HG03097 (cell line): Measurements from ENCODE around the gene GNG12.

Source experiments
- ATAC-seq: cut with Tn5 transposase; IDR thresholded peaks from one replicate; pipeline ENCODE4 v1.9.1; 2021; ENCODE audit not compliant: unreplicated experiment, low FRiP score

Gene GNG12

DNA sequence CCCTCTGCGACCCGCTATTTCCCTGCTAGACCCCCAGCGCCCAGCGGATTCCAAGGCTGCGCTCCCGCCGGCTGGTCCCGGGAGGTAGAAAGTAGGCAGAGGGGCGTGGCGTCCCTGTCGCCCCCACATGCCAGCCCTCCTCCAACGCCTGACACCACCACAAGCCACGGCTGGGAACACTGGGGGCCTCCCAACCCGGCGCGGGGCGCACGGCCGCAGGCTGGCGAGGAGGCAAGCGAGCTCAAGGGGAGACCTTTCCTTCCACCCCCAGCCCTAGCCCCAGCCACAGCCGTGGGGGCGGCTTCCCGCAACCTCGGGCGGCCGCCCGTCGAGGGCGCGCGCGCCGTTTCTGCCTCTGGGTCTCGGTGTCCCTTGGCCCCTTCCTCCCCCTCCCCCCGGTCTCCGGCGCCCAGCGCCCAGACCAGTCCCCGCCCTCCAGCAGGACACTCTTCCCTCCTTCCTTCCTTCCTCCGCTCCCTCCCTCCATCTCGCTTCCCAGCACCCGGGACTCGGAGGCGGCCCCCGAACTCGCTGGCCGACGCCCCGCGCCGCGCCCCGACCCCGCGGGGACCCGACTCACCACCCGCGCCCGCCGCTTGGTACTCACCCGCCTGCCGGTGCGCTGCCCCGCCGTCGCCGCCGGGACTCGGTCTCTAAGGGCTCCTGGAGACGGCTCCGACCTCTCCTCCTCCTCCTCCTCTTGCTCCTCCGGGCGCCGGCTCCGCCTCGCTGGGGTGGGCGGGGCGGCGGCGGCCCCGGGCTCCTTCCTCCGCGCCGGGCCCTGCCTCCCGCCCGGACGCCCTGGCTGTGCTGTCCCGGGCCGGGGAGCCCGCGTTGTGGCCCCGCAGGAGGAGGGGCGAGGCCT, at the start of gene GNG12:
Gene GNG12 (minus strand): TSS at position 731 of the 865 bp plus-strand sequence. CDS start 125,781 bp downstream, outside the sequence.
- ATAC-seq: no peak

DNA sequence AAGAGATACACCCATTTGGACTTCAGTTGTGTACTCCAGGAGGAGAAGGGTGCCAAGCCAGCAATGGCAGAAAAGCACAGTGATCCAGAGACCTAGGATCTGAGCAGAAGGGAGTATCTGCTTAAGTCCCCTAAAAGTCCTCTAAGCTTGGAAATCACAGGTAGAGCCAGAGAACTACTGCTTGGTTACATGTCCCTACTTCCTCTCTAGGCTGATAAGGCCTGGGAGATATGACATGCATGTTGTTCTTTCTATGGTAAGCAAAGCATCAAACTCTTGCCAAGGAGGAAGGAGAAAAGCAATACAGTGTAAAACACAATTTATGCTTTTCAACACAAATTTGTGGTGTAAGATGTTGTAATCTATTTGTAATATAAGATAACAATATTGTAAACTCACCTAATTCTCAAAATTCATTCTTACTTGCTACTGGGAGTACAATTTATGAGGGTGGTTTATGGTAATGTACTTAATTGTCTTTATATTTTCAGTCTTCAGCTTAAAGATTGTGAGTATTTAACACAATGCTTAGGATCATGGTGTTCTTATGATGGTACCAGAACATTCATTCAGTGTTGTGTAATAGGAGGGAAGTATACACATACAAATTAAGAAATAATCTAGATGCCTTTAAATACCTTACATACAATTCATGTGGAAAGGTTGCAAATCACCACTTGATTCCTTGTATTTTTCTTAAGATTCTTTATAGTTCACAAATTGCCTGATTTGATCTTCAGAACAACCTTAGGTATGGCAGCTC, 49.1 kb upstream of the GNG12 start:
- ATAC-seq: no peak

DNA sequence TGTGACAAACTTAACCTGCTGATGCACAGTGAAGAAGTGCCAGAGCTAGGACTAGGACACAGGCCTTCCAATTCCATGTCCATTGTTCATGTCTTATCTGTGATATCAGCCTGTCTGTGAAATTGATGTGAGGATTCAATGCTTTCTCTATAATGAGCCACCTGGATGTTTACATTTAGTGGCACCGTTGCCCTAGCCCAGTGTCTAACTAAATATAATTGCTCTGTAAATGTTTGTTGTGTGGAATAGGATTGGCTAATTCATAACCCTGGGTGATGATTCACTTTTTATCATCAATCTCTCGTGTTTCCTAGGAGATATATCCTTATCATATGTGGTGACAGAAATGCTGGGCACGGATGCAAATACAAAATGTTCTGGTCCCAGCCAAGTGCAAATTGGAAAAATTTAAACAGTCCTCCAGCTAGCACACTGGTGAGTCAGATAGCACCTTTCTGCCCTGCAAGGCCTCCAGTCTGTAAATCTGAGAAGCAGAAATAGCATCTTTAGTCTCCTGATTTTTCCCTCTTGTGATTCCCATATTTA, 46.9 kb upstream of the GNG12 start:
- no peak for ATAC-seq

DNA sequence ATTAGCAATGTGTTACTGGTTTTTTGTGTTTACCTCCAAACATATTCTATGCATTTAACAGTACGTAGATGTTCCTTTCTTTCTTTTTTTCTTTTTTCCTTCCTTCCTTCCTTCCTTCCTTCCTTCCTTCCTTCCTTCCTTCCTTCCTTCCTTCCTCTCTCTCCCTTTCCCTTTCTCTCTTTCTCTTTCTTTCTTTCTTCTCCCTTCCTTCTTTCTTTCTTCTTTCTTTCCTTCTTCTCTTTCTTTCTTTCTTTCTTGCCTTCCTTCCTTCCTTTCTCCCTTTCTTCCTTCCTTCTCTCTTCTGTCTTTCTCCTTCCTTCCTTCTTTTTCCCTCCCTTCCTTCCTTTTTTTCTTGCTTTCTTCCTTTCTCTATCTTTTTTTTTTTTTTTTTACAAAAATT, 46.2 kb upstream of the GNG12 start:
- no peak for ATAC-seq

DNA sequence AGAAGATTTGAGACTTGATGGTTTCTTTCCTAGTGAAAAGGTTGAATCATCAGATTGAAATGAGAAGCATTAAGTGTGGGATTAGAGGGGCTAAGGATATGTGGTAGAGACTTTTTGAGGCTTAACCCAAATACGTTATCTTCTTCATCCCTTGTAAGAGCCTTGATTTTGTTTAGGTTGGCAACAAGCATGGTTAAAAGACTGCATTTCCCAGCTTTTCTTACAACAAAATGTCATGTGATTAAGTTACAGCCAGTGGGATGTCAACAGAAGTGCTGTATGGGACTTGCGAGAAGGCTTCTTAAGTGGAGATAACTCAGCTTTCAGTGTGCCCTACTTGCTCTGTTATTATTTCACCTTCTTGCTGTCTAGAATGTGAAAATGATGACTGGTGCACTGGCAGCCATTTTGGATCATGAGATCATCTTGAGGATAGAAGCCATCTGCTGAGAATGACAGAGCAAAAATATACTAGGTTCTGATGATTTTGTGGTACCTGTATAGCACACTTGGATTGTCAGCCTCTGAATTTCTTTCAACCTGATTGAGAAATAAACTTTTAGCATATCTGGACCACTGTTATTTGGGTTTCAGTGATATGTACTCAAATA, 41.3 kb upstream of the GNG12 start:
- no peak for ATAC-seq

DNA sequence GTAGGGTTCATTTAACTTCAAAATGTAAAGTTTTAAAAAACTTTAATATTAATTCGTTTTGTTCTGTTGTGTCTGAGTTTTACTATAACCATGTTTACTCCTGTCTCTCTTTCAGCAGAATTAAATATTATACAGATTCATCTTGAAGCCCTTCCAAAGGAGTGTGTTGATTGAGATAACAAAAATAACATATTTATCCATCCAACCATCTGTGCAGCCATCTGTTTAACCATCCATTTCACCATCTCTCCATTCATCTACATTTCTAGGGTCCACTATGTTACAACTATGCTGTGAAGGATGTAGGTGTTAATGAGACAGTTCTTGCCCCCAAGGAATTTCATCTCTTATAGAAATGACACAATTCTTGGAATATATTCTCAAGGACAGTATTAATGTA, 36.0 kb upstream of the GNG12 start:
- ATAC-seq: no peak

DNA sequence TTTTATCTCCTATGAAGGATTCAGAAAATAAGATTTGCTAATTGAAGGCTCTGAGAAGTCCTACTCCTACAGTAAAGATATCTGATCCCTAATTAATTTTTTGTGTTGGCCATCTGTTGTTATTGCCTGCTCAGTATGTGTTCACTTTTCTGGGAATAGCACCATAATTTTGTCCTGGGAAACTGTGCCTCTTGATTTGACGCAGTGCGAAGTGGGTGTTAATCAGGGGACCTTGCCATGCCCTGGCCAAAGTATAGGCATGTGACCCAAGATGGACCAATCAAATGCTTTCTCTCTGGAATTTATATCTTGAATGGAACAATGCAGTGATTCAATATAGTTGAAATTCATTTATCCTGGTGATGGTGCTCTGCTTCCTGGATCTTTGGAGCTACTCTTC, 30.4 kb upstream of the GNG12 start:
- no peak for ATAC-seq

DNA sequence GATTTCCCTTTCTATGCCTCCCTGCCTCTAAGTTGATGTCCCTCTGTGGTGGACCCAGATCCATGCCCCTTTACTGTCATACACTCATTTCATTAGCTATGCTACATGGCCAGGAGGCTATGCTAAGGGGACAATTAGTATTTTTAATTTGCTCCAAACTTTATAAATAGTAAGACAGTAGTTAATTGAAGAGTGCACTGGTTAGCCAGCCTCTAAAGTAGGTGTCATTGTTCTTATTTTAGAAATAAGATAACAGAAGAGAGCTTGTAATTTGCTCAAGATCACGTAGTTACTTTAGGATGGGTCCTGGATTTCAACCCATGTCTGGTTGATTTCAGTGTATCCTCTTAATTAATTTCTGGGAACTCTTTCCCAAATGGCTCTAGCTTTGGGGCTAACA, 29.4 kb upstream of the GNG12 start:
- ATAC-seq: no peak

DNA sequence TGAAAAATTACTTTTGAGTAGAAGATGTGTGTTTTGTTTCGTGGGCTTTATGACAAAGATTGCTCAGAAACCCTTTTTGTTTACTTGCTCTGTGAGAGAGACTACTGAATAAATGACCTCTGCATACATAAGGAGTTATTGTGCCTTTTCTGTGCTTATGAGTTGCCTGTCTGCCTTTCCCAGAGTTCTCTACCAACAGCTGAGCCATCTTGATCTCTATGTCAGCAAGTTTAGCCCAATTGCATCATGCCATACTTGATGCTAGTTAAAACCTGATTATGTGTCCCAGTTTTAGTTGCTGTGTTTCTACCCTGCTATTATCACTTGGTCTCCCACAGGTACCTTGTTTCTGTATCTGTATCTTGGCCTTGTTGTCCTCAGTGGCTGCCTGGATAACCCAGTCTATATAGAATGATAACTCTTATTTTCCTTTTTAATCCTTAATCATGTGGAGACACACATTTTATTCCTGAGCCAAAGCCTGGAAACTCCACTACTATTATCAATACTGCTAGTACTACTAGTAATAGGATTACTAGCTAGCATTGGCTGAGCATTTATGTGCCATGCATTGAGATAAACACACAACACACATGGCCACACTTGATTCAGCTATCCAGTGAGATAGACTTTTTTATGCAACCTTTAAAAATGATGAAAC, 28.7 kb upstream of the GNG12 start:
- ATAC-seq: no peak

DNA sequence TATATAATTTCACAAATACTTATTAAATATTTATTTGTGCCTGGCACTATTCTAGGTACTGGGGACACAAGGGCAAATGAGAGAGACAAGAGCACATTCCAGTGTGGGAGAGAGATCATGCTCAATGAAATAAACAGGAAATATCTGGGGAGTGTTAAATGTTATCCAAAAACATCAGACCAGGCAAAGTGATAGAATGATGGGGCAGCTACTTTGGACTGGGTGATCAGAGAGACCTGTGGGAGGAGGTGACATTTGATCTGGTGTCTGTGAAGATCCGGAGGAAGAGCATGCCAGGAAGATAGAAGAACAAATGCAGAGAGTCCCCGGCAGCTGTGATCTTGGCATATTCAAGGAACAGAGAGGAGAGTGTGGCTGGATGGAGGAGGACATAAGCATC, 27.5 kb upstream of the GNG12 start:
- no peak for ATAC-seq

DNA sequence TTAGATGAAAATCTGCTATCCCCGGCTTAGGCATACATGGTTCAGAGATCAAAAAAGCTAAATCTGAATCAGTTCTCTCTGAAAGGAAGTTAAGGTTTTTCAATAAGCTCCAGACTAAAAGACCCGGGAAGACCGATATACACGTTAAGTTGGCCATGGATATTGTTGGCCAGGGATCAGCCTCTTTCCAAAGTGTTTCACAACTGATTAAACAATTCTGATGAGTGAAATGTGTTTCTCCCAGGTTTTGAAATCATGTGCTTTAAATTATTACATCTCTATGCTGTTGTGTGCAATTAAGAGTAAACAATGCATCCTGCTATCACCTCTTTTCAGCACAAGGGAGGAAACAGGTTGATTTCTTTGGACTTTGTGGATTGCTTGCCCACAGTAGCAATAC, 23.7 kb upstream of the GNG12 start:
- no peak for ATAC-seq

DNA sequence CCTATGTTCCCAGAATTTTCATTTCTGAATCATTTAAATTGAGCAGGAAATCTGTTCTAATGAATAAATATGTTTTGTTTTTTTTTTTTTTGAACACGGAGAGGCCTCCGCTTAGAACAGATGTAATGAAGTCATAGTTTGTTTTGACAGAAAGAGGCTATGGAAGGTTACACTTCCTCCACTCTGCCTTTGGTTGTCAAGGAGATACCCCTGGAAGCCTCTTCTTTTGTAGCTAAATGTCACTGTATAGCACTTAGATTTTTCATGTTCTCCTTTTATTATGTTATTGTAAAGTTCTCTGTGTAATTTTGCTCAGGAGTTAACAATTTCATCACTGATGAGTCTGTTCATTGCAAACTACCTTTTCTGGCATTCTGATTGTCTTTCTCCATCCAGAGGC, 22.7 kb upstream of the GNG12 start:
- no peak for ATAC-seq

DNA sequence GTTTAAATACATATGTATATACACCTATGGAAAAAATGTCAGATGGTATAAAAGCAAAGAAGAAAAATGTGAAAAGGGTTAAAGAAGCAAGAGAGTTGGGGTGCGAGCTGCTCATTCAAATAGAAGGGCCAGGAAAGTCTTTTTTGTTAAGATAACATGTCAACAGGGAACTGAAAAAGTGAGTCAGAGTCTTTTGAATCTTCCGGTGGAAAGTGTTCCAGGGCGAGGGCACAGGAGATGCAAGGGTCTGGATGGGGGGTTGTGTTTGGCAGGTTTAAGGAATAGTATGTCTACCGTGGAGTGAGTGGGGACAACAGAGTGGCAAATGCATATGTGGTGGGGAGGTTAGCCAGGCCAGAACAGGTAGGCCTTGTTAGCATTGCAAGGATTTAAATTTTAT, 22.2 kb upstream of the GNG12 start:
- no peak for ATAC-seq

DNA sequence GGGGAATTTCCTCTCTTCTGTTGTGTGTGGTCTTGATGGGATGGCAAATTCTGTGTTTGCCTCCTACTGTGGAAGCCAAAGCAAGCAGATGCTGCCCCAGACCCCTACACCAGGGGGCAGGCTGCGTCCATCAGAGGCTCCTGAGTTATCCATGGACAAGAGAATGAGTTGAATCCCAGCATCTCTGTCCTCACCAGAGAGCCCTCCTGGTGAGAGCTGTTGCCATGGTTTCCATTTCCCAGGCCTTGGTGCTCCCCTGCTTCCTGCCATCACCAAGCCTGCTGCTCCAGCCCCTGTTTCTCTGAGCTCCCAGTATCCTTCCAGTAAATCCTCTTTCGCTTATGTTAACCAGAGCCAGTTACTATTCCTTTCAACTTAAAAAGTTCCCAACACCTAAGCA, 20.4 kb upstream of the GNG12 start:
- peak; percentile 55 for ATAC-seq

DNA sequence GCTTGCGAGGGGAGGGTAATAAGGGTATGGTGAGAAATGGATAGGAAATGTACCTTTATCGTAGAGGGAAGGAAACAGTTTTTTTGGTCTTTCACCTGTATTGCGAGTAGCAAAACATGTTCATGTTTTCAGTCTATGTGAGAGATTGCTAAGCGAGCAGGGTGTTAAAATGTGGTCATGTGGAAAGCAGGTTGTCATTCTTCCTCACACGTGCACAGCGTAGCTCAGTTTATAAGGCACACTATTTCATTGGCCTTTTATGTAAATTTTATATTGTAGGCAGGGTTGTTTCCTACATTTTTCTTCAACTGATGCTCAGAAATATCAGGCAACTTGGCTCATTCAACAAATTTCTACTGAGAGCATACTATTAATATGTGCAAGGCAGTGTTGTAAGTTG, 18.5 kb upstream of the GNG12 start:
- no peak for ATAC-seq

DNA sequence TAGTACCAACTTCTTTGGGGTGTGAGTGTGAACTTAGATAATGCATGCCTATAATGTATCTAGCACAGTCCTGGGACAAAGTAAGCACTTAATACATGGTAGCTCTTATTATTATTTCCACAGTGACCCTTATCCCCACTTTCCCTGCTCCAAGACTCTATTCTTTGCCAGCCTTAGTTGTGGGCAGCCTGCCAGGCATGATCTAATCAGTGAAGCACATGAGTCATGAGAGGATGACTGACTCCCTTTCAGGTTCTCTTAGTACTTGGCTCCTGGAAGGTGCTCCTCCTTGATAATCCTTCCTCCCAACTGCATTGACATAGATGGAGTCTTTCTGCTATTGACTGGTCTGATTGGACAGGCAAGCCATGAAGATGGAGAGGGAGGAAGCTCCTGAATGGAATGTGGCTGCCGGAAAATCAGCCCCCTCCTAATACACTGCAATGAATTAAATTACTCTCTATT, 17.4 kb upstream of the GNG12 start:
- no peak for ATAC-seq

DNA sequence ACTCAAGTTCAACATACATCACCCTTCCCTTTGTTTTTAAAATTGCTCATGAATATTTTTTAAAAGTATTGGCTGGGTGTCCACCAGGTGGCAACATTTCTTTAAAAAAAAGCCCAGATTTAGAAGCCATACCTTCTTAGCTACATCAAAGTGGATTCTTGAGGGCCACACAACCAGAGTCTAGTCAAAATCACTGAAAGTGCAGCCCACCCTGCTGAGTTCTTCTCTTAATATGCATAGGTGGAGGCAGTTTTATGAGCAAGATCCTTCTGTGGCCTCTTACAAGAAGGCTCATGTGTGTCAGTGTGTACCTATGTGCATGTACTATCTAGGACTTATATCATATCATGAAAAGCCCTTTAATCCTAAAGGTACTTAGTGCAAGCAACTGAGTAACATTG, 16.9 kb upstream of the GNG12 start:
- ATAC-seq: no peak

DNA sequence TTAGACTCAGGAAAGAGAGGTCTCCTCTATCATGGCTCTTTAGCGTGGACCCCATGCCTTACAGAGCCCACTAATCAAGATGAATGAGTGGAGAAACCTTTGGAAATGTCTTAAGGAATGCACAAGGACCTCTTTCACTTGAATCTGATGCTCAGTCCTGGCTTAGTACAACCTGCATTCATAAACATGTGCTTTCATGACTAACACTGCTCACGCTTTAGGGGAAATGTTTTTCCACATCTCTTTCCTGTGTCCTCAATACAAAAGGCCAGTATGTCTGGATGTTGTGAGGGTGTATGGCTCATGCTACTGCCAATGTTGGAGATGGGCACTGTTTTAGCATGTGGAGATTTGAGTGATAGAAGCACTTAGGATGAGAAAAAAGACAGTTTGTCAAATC, 14.2 kb upstream of the GNG12 start:
- no peak for ATAC-seq

DNA sequence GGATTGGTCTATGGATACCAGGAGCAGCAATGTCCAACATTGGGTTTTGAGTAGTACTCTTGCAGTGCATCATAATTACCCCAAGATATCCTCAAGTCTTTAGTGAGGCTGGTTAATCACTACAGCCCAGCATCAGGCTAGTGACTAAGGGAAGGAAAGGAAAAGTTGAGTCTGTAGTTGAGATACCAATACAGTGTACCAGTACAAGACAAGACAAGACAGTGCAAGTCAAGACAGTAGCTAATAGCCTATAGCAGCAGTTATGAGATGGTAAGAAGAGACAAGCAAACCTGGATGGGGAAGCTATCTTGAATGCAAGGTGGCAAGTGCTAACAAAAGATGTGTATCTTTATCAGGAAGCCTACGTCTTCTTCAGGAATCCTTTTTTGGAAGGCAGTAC, 13.3 kb upstream of the GNG12 start:
- no peak for ATAC-seq

DNA sequence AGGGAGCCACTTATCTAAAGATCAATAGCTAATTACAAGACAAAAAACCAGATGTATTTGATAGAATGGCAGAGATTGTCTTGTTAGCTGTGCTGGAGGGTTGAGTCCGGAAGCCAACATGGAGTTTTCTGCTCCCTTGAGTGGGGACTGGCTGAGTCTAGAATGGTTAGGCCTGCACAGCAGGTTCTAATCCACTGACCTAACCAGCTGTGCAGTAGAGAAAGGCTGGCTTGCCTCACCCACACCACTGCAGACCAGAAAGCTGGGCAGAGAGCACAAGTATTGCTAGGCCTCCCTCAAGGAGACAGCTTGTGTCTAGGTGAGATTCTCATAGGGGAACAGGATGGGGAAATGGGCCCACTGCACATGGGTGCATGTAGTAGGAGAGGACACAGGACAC, 11.7 kb upstream of the GNG12 start:
- no peak for ATAC-seq

DNA sequence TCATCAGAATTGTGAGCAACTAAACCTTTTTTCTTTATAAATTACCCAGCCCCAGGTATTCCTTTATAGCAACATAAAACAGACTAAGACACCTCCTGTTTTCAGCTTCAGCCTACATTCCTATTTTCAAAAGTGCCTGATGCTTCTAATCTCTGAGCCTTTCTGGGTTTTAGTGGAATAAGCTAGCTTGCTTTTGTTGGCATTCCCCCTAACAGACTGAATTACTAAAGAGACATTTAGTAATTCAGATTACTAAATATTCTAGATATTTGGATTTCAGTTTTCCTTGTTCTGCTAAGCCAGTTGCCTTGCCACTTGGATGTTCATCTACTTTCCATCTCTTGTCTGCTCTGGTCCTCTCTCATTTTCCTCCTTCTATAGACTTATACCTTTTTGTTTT, 10.5 kb upstream of the GNG12 start:
- no peak for ATAC-seq
